ENCODE data around the gene CHMP1B.

The CHMP1B gene

GRCh38 chr18:11840493-11840892, 10.7 kb upstream of the CHMP1B start:
- no peak overlapping the region for H3K4me3 ChIP-seq (replicated peaks; ENCODE audit: insufficient read depth, low read length)
- DNase-seq (ENCODE audit: low read depth in 1 of 2, low spot score in 1 of 2): no peak
- no peak for TF ChIP-seq GABPA (IDR thresholded peaks at IDR 0.05; ENCODE audit: low read depth)
- TF ChIP-seq, protein P1, sequence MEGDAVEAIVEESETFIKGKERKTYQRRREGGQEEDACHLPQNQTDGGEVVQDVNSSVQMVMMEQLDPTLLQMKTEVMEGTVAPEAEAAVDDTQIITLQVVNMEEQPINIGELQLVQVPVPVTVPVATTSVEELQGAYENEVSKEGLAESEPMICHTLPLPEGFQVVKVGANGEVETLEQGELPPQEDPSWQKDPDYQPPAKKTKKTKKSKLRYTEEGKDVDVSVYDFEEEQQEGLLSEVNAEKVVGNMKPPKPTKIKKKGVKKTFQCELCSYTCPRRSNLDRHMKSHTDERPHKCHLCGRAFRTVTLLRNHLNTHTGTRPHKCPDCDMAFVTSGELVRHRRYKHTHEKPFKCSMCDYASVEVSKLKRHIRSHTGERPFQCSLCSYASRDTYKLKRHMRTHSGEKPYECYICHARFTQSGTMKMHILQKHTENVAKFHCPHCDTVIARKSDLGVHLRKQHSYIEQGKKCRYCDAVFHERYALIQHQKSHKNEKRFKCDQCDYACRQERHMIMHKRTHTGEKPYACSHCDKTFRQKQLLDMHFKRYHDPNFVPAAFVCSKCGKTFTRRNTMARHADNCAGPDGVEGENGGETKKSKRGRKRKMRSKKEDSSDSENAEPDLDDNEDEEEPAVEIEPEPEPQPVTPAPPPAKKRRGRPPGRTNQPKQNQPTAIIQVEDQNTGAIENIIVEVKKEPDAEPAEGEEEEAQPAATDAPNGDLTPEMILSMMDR (IDR thresholded peaks at IDR 0.05; ENCODE audit: insufficient read depth, low read length): no peak
- no peak for TF ChIP-seq POLR2AphosphoS5 (IDR thresholded peaks at IDR 0.05; ENCODE audit: low read depth)
- TF ChIP-seq SPI1 (IDR thresholded peaks at IDR 0.05; ENCODE audit: borderline replicate concordance, low read depth): no peak
- TF ChIP-seq, protein P2, sequence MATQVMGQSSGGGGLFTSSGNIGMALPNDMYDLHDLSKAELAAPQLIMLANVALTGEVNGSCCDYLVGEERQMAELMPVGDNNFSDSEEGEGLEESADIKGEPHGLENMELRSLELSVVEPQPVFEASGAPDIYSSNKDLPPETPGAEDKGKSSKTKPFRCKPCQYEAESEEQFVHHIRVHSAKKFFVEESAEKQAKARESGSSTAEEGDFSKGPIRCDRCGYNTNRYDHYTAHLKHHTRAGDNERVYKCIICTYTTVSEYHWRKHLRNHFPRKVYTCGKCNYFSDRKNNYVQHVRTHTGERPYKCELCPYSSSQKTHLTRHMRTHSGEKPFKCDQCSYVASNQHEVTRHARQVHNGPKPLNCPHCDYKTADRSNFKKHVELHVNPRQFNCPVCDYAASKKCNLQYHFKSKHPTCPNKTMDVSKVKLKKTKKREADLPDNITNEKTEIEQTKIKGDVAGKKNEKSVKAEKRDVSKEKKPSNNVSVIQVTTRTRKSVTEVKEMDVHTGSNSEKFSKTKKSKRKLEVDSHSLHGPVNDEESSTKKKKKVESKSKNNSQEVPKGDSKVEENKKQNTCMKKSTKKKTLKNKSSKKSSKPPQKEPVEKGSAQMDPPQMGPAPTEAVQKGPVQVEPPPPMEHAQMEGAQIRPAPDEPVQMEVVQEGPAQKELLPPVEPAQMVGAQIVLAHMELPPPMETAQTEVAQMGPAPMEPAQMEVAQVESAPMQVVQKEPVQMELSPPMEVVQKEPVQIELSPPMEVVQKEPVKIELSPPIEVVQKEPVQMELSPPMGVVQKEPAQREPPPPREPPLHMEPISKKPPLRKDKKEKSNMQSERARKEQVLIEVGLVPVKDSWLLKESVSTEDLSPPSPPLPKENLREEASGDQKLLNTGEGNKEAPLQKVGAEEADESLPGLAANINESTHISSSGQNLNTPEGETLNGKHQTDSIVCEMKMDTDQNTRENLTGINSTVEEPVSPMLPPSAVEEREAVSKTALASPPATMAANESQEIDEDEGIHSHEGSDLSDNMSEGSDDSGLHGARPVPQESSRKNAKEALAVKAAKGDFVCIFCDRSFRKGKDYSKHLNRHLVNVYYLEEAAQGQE (IDR thresholded peaks at IDR 0.05; ENCODE audit: insufficient replicate concordance, low read depth): no peak
- no peaks in the 10 kb centered on the region for H3K27me3 ChIP-seq (ENCODE audit: insufficient read depth, poor library complexity, severe bottlenecking)
- no peak overlapping the region for H3K27ac ChIP-seq (replicated peaks)

GRCh38 chr18:11842562-11842961, 8.7 kb upstream of the CHMP1B start:
- no peak overlapping the region for H3K27ac ChIP-seq (replicated peaks)
- no peak overlapping the region for H3K4me3 ChIP-seq (replicated peaks; ENCODE audit: insufficient read depth, low read length)
- no peaks in the 10 kb centered on the region for H3K27me3 ChIP-seq (ENCODE audit: insufficient read depth, poor library complexity, severe bottlenecking)
- DNase-seq (ENCODE audit: low read depth in 1 of 2, low spot score in 1 of 2): no peak
- TF ChIP-seq, protein P2 (IDR thresholded peaks at IDR 0.05; ENCODE audit: insufficient replicate concordance, low read depth): no peak
- TF ChIP-seq GABPA (IDR thresholded peaks at IDR 0.05; ENCODE audit: low read depth) (no peak), POLR2AphosphoS5 (IDR thresholded peaks at IDR 0.05; ENCODE audit: low read depth) (no peak), SPI1 (IDR thresholded peaks at IDR 0.05; ENCODE audit: borderline replicate concordance, low read depth) (no peak)
- TF ChIP-seq, protein P1 (IDR thresholded peaks at IDR 0.05; ENCODE audit: insufficient read depth, low read length): no peak

DNA sequence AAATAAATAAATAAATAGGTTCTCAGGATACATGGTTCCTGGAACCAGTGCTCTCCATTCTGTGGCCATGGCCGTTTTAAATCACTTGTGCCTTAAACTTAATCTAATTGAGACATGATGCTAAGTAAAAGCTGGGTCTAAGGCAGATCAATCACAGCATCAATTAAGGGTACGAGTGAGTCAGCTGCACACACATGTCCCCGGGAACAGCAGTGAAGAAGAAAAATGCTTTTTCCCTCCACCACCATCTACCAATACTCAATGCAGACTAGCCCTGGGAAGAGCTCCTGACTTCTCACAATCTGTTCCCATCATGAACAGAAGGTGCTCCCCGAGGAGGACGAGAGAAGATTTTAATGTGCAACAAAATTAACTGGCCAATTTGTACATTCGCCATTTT, 6.8 kb upstream of the CHMP1B start:
- TF ChIP-seq POLR2AphosphoS5 (IDR thresholded peaks at IDR 0.05; ENCODE audit: low read depth) (no peak), SPI1 (IDR thresholded peaks at IDR 0.05; ENCODE audit: borderline replicate concordance, low read depth) (no peak), GABPA (IDR thresholded peaks at IDR 0.05; ENCODE audit: low read depth) (no peak)
- TF ChIP-seq, protein P2 (IDR thresholded peaks at IDR 0.05; ENCODE audit: insufficient replicate concordance, low read depth): no peak
- TF ChIP-seq, protein P1 (IDR thresholded peaks at IDR 0.05; ENCODE audit: insufficient read depth, low read length): no peak
- Histone ChIP-seq H3K27ac (replicated peaks) (no peak overlapping the region), H3K27me3 (ENCODE audit: insufficient read depth, poor library complexity, severe bottlenecking) (no peaks in the 10 kb centered on the region), H3K4me3 (replicated peaks; ENCODE audit: insufficient read depth, low read length) (no peak overlapping the region)
- DNase-seq (ENCODE audit: low read depth in 1 of 2, low spot score in 1 of 2): no peak
